ENCODE data around the gene MSI2.

- TF ChIP-seq RAD21 (IDR thresholded peaks at IDR 0.05; ENCODE audit: low read depth) (no peak), REST (IDR thresholded peaks at IDR 0.05; ENCODE audit: low read depth) (no peak), CREB1 (IDR thresholded peaks at IDR 0.05; ENCODE audit: low read depth) (no peak)
Observed at GRCh38 chr17:57672971-57673370, 416.6 kb downstream of the MSI2 start.

Measured in Ishikawa (cell line).